Activated T-cell treated with anti-CD3 and anti-CD28 coated beads, Interleukin-2, amount 50 U/mL, for 24 hours (primary cell): Measurements from ENCODE around the gene ERRFI1.

Experiments used
- DNase-seq: peaks from one replicate; pipeline ENCODE4 v3.0.0-alpha.2; 2020
- H3K27ac Mint-ChIP-seq: 2 replicates; pipeline ENCODE4 v1.8.0; 2020; ENCODE audit warnings: mild to moderate bottlenecking, mixed read lengths
- H3K27me3 Mint-ChIP-seq: 2 replicates; pipeline ENCODE4 v1.8.0; 2020; ENCODE audit warnings: mixed read lengths
- H3K36me3 Mint-ChIP-seq: 2 replicates; pipeline ENCODE4 v1.8.0; 2020; ENCODE audit warnings: low read depth, mixed read lengths
- H3K4me1 Mint-ChIP-seq: 2 replicates; pipeline ENCODE4 v1.8.0; 2020; ENCODE audit warnings: low read depth, mixed read lengths
- H3K4me3 Mint-ChIP-seq: 2 replicates; pipeline ENCODE4 v1.8.0; 2020; ENCODE audit warnings: mild to moderate bottlenecking, moderate library complexity, mixed read lengths
- H3K9me3 Mint-ChIP-seq: 2 replicates; pipeline ENCODE4 v1.8.0; 2020; ENCODE audit warnings: mixed read lengths

ERRFI1 gene

GRCh38 chr1:8017495-8018197 is 8.5 kb downstream of the ERRFI1 start:
- Mint-ChIP-seq H3K36me3 (peaks cover 2% of the 10 kb centered on the region), H3K4me1 (peaks cover 1% of the 10 kb centered on the region), H3K27ac (no peak overlapping the region), H3K4me3 (no peak overlapping the region), H3K9me3 (no peaks in the 10 kb centered on the region), H3K27me3 (peaks cover 27% of the 10 kb centered on the region)
- DNase-seq: no peak

GRCh38 chr1:8016895-8017241 is 9.2 kb downstream of the ERRFI1 start:
- peaks cover 1% of the 10 kb centered on the region for H3K4me1 Mint-ChIP-seq
- no peak overlapping the region for H3K4me3 Mint-ChIP-seq
- DNase-seq: no peak
- peaks cover 27% of the 10 kb centered on the region for H3K27me3 Mint-ChIP-seq
- no peak overlapping the region for H3K27ac Mint-ChIP-seq
- peaks cover 2% of the 10 kb centered on the region for H3K36me3 Mint-ChIP-seq
- no peaks in the 10 kb centered on the region for H3K9me3 Mint-ChIP-seq

DNA sequence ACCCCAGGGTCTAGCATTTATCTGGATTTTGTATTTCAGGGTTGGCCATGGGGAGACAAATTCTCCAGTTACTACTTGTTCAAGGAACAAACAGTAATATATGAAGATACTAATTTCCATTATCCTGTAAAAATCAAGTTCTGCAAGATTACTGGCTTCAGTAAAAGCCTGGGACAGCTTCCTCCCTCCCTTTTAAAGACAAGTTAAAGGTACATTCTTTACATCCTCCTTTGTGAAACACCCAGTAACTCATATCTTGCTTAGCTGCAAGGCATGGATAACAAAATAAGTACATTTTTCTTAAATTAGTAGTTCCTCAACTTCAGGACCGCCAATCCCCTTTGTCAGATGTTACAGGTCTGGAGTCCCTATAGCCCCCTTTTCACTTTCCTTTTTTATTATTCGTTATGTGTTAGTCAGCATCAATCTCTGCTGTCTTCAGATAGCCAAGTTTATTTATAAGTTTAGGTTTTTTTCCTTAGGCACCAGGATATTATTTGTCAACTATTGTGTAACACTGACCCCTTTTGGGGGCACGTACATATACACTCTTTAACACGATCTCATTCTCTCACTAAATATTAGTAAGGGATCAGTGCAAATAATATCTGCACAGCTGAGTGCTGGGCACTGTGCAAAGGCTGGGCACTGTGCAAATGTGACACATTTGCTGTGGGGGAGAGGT is 9.8 kb downstream of the ERRFI1 start:
- H3K4me1 Mint-ChIP-seq: peaks cover 1% of the 10 kb centered on the region
- no peaks in the 10 kb centered on the region for H3K9me3 Mint-ChIP-seq
- H3K4me3 Mint-ChIP-seq: no peak overlapping the region
- H3K27me3 Mint-ChIP-seq: peaks cover 27% of the 10 kb centered on the region
- no peak overlapping the region for H3K27ac Mint-ChIP-seq
- DNase-seq: no peak
- peaks cover 2% of the 10 kb centered on the region for H3K36me3 Mint-ChIP-seq

DNA sequence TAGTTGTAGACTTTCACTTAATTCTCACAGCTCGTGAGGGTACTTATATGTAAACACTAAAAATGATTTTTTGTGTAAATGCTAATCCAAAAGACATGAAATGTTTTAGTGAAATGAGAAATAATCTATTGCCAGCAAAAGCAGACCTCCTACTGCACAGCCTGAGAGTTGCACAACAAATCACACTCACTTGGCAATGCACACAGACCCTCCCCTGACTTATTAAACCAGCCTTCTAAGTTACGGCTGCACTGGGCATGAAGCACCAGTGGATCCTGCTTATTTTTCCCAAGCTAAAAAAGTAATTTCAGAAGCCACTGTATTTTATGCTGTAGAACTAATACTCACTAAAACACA is 10.3 kb downstream of the ERRFI1 start:
- H3K4me3 Mint-ChIP-seq: no peak overlapping the region
- H3K9me3 Mint-ChIP-seq: no peaks in the 10 kb centered on the region
- peaks cover 1% of the 10 kb centered on the region for H3K4me1 Mint-ChIP-seq
- DNase-seq: no peak
- H3K36me3 Mint-ChIP-seq: peaks cover 2% of the 10 kb centered on the region
- H3K27ac Mint-ChIP-seq: no peak overlapping the region
- H3K27me3 Mint-ChIP-seq: peaks cover 27% of the 10 kb centered on the region

- H3K36me3 Mint-ChIP-seq: peaks cover 2% of the 10 kb centered on the region
- peaks cover 1% of the 10 kb centered on the region for H3K4me1 Mint-ChIP-seq
- H3K4me3 Mint-ChIP-seq: no peak overlapping the region
- no peaks in the 10 kb centered on the region for H3K9me3 Mint-ChIP-seq
- H3K27ac Mint-ChIP-seq: no peak overlapping the region
- DNase-seq: no peak
- H3K27me3 Mint-ChIP-seq: peaks cover 27% of the 10 kb centered on the region
Measured at GRCh38 chr1:8015036-8015808, 10.9 kb downstream of the ERRFI1 start.

GRCh38 chr1:8014381-8014988 is 11.6 kb downstream of the ERRFI1 start:
- H3K27me3 Mint-ChIP-seq: peaks cover 27% of the 10 kb centered on the region
- no peak for DNase-seq
- peaks cover 1% of the 10 kb centered on the region for H3K4me1 Mint-ChIP-seq
- peaks cover 2% of the 10 kb centered on the region for H3K36me3 Mint-ChIP-seq
- H3K27ac Mint-ChIP-seq: no peak overlapping the region
- H3K4me3 Mint-ChIP-seq: no peak overlapping the region
- H3K9me3 Mint-ChIP-seq: no peaks in the 10 kb centered on the region

- no peak for DNase-seq
Measured at GRCh38 chr1:8013800-8014199, 12.3 kb downstream of the ERRFI1 start.

DNA sequence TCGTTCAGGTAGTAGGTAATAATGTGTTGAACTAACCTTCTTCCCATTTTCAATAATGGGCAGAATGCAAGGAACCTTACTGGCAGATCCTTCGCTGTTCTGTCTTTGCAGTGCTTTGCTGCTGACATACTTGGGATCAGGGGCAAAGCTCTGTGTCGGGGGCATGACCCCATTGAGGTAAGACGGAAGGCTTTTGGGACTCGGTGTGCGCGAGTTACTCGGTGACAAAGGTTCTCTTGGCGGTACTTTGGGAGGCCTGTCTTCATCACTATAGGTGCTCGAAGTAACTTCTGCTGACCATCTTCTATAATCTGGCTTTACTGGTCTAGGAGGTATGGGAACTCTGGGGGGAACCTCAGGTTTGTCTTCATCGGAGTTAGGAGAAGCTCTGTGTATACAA is 12.7 kb downstream of the ERRFI1 start:
- H3K27ac Mint-ChIP-seq: no peak overlapping the region
- peaks cover 23% of the 10 kb centered on the region for H3K27me3 Mint-ChIP-seq
- H3K4me3 Mint-ChIP-seq: no peak overlapping the region
- DNase-seq: no peak
- H3K9me3 Mint-ChIP-seq: no peaks in the 10 kb centered on the region
- peaks cover 1% of the 10 kb centered on the region for H3K4me1 Mint-ChIP-seq
- peaks cover 2% of the 10 kb centered on the region for H3K36me3 Mint-ChIP-seq

More at GRCh38 chr1:8013800-8014199, 12.3 kb downstream of the ERRFI1 start:
- H3K27ac Mint-ChIP-seq: no peak overlapping the region
- peaks cover 2% of the 10 kb centered on the region for H3K36me3 Mint-ChIP-seq
- H3K4me3 Mint-ChIP-seq: no peak overlapping the region
- H3K9me3 Mint-ChIP-seq: no peaks in the 10 kb centered on the region
- H3K27me3 Mint-ChIP-seq: peaks cover 25% of the 10 kb centered on the region
- H3K4me1 Mint-ChIP-seq: peaks cover 1% of the 10 kb centered on the region

DNA sequence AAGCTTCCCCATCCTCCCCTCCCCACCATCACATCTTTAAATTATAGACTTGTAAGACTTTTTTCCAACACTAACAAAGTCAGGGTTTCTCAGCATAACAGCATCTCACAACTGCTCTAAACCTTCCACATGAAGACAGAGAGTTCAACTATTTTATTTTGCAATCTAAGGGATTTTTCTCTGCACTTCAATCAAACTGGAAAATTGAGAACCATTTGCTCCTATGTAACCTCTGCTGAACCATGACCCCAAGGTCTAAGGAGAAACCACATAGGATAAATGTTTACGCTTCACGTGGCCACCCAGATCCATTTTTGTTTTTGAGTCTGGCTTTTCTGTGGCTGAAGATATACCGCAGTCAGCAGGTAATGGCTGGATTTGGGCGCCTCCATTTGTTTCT is 13.2 kb downstream of the ERRFI1 start:
- Mint-ChIP-seq H3K27ac (no peak overlapping the region), H3K36me3 (peaks cover 2% of the 10 kb centered on the region), H3K4me1 (peaks cover 1% of the 10 kb centered on the region), H3K4me3 (no peak overlapping the region), H3K9me3 (no peaks in the 10 kb centered on the region), H3K27me3 (peaks cover 20% of the 10 kb centered on the region)
- no peak for DNase-seq

- H3K4me3 Mint-ChIP-seq: no peak overlapping the region
- H3K9me3 Mint-ChIP-seq: no peaks in the 10 kb centered on the region
- no peak overlapping the region for H3K27ac Mint-ChIP-seq
- peaks cover 2% of the 10 kb centered on the region for H3K36me3 Mint-ChIP-seq
- DNase-seq: no peak
- peaks cover 1% of the 10 kb centered on the region for H3K4me1 Mint-ChIP-seq
- peaks cover 15% of the 10 kb centered on the region for H3K27me3 Mint-ChIP-seq
Measured at GRCh38 chr1:8011923-8012858, 13.9 kb downstream of the ERRFI1 start.

DNA sequence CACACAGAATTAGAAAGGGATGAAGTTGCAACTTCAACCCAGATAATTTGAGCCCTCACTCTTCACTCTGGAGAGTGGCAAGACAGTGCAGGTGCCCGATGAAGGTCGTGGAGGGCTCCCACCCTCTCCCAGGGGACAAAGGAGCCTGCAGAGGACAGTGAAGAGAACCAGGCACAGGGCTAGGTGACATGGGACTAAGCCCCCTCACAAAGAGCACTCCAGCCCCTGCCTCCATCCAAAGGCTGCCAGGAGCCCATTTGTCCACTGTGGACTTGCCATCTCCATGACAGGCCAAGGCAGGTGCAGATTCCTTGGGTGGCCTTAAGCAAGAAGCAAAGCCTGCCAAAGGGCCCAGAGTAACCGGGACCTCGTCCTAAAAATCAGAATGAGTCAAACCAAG is 15.1 kb downstream of the ERRFI1 start:
- no peaks in the 10 kb centered on the region for H3K9me3 Mint-ChIP-seq
- DNase-seq: no peak
- no peak overlapping the region for H3K4me3 Mint-ChIP-seq
- no peak overlapping the region for H3K27ac Mint-ChIP-seq
- peaks cover 6% of the 10 kb centered on the region for H3K36me3 Mint-ChIP-seq
- peaks cover 8% of the 10 kb centered on the region for H3K27me3 Mint-ChIP-seq
- peaks cover 1% of the 10 kb centered on the region for H3K4me1 Mint-ChIP-seq

- no peak for DNase-seq
- Mint-ChIP-seq H3K27me3 (peaks cover 1% of the 10 kb centered on the region), H3K9me3 (no peaks in the 10 kb centered on the region), H3K4me1 (peaks cover 1% of the 10 kb centered on the region), H3K36me3 (peaks cover 10% of the 10 kb centered on the region), H3K4me3 (no peak overlapping the region), H3K27ac (no peak overlapping the region)
Measured at GRCh38 chr1:8010080-8010664, 15.9 kb downstream of the ERRFI1 start.

DNA sequence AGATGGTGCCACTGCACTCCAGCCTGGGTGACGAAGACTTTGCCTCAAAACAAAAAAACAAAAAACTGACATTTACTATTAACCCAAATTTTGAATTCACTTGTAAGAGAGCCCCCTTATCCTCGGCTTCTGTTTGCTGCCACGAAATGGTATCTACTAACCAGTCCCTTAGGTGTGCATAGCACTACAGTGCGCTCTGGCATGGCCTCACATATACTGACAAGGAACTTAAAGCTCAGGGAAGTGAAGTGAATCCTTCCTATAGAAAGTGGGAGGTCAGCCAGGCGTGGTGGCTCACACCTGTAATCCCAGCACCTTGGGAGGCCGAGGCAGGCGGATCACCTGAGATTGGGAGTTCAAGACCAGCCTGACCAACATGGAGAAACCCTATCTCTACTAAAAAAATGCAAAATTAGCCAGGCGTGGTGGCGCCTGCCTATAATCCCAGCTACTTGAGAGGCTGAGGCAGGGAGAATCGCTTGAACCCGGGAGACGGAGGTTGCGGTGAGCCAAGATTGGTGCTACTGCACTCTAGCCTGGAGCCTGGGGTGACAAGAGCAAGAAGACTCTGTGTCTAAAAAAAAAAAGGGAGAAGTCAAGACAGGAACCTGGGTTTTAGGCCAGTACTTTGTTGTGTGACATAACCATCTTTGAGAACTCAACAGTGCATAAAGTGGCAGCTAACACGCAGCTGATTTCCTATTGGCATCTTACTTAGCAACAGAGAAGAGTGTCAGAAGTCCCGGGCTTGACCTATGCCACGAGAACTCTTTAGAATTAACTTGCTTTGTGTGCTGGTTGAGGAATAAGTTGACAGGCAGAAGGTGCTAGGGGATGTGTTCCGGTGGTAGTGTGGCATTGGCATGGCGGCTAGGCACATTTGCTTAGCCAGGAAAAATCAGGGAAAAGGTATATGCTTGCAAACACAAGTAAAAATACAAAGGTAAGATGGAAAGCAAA is 16.8 kb downstream of the ERRFI1 start:
- H3K27ac Mint-ChIP-seq: no peak overlapping the region
- no peaks in the 10 kb centered on the region for H3K4me1 Mint-ChIP-seq
- DNase-seq: no peak
- H3K27me3 Mint-ChIP-seq: no peaks in the 10 kb centered on the region
- H3K9me3 Mint-ChIP-seq: no peaks in the 10 kb centered on the region
- no peak overlapping the region for H3K4me3 Mint-ChIP-seq
- H3K36me3 Mint-ChIP-seq: peaks cover 18% of the 10 kb centered on the region
